Sigmoid colon (tissue), 7 donors: Measurements from ENCODE around the gene TWNK. TPM values are rescaled to one million over a fixed set of nuclear protein-coding genes. Genes with fewer than 3 reads are reported as not detected.

ENCODE experiments used
- DNase-seq: peaks from one replicate; pipeline ENCODE4 v3.0.0-alpha.2; 2019
- H3K27ac ChIP-seq, 4 donors: fragments of 200-600 bp; sonication (generic); one replicate each; pipeline ENCODE4 v1.5.1; 2016 to 2019; ENCODE audit warnings: mild to moderate bottlenecking in 1 of 4
- H3K27me3 ChIP-seq, 3 donors: fragments of 200-600 bp; sonication (generic); one replicate each; pipeline ENCODE4 v1.5.1; 2019; ENCODE audit warnings: mild to moderate bottlenecking in 1 of 3
- H3K36me3 ChIP-seq, 4 donors: fragments of 200-600 bp; sonication (generic); one replicate each; pipeline ENCODE4 v1.5.1; 2016 to 2019
- H3K4me1 ChIP-seq, 4 donors: fragments of 200-600 bp; sonication (generic); one replicate each; pipeline ENCODE4 v1.5.1; 2017 to 2019
- H3K4me3 ChIP-seq, 4 donors: fragments of 200-600 bp; sonication (generic); one replicate each; pipeline ENCODE4 v1.5.1; 2017 to 2019; ENCODE audit warnings: mild to moderate bottlenecking in 2 of 4, moderate library complexity in 1 of 4
- H3K9me3 ChIP-seq, 4 donors: fragments of 200-600 bp in 3 of 4; sonication (generic) in 3 of 4; one replicate each; pipeline versions ENCODE4 v1.5.1 to v1.6.1; 2013 to 2019
- CTCF ChIP-seq, 4 experiments: fragments of 450-650 bp in 3 of 4; fragments of 200-600 bp in 1 of 4; IDR thresholded peaks; one replicate each; pipeline ENCODE4 v1.5.1; 2016 to 2019; ENCODE audit warnings: antibody characterized with exemption in 4 of 4, mild to moderate bottlenecking in 3 of 4, moderate library complexity in 2 of 4
- EP300 ChIP-seq, 4 donors: sonication (generic); formaldehyde crosslinking; IDR thresholded peaks; one replicate each; pipeline ENCODE4 v1.6.1; 2017; ENCODE audit warnings: antibody characterized with exemption in 4 of 4
- POLR2A ChIP-seq, 2 donors: fragments of 450-650 bp; IDR thresholded peaks; one replicate each; pipeline ENCODE4 v1.6.1; 2016; ENCODE audit warnings: antibody characterized with exemption in 2 of 2, mild to moderate bottlenecking in 2 of 2, moderate library complexity in 2 of 2
- POLR2AphosphoS5 ChIP-seq, 4 donors: sonication (generic); formaldehyde crosslinking; IDR thresholded peaks; one replicate each; pipeline ENCODE4 v1.6.1; 2017; ENCODE audit warnings: antibody characterized with exemption in 4 of 4
- WGBS, 2 donors: extraction: QIAGEN DNeasy Blood & Tissue Kit; methylation state at CpG; one replicate each; pipeline ENCODE4 v1.1.7; 2013; 5-methylcytosine and 5-hydroxymethylcytosine counted together
- intact Hi-C: fragments of 100-400 bp; cut with DNase I; formaldehyde crosslinking; loops from one replicate; pipeline ENCODE4 v1.15.1; 2023
- polyA plus RNA-seq, 3 donors: library from polyadenylated mRNA; stranded (reverse); fragments of 200-250 nt; gene quantifications; one replicate each; pipeline ENCODE4 v1.2.3, GENCODE V29; 2013
- total RNA-seq, 4 donors: library from RNA; depleted of rRNA; stranded (reverse); fragments of >200 nt; gene quantifications; one replicate each; pipeline ENCODE4 v1.1.0, GENCODE V29; 2016
- donor health status: healthy with polysubstance abuse.
- donor health status: Bipolar disorder and iron deficiency.
- donor health status: healthy.

The TWNK gene
- total and polyA plus RNA-seq, 7 donors = 2.4 to 9.0 (median 3.9) TPM

GRCh38 chr10:101022967-101023705 lies 35.8 kb downstream of the TWNK start:
- Histone ChIP-seq H3K27me3 (peaks cover 0 to 11% (median 0%) of the 10 kb centered on the region in 3 donors), H3K4me1 (peaks cover 0 to 8% (median 6%) of the 10 kb centered on the region in 4 donors), H3K36me3 (no peaks in the 10 kb centered on the region), H3K4me3 (no peak overlapping the region), H3K27ac (no peak overlapping the region), H3K9me3 (no peaks in the 10 kb centered on the region)
- TF ChIP-seq POLR2AphosphoS5 (IDR thresholded peaks at IDR 0.05) (no peak), EP300 (IDR thresholded peaks at IDR 0.05) (no peak), CTCF (IDR thresholded peaks at IDR 0.05) (no peak), POLR2A (IDR thresholded peaks at IDR 0.05) (no peak)
- peak; percentile 56 for DNase-seq
- intact Hi-C loops = no loop called here
- WGBS, 2 donors = 92 to 94% methylated on average over 15 of the region's 15 CpGs

GRCh38 chr10:101027106-101027720 lies 39.9 kb downstream of the TWNK start:
- WGBS, 2 donors = 77 to 81% methylated on average over 10 of the region's 10 CpGs
- H3K4me3 ChIP-seq = no peak overlapping the region
- no peak for TF ChIP-seq CTCF (IDR thresholded peaks at IDR 0.05)
- TF ChIP-seq POLR2A (IDR thresholded peaks at IDR 0.05) = no peak
- TF ChIP-seq EP300 (IDR thresholded peaks at IDR 0.05) = no peak
- no peak for TF ChIP-seq POLR2AphosphoS5 (IDR thresholded peaks at IDR 0.05)
- H3K27ac ChIP-seq = no peak overlapping the region
- DNase-seq = no peak
- no peaks in the 10 kb centered on the region for H3K36me3 ChIP-seq
- intact Hi-C loops = no loop called here
- no peaks in the 10 kb centered on the region for H3K9me3 ChIP-seq
- peaks cover 0 to 10% (median 0%) of the 10 kb centered on the region in 3 donors for H3K27me3 ChIP-seq
- H3K4me1 ChIP-seq = peaks cover 0 to 15% (median 8%) of the 10 kb centered on the region in 4 donors

- Histone ChIP-seq H3K4me1 (peaks cover 0 to 28% (median 20%) of the 10 kb centered on the region in 4 donors), H3K9me3 (no peaks in the 10 kb centered on the region), H3K27ac (no peak overlapping the region), H3K27me3 (peaks cover 0 to 10% (median 0%) of the 10 kb centered on the region in 3 donors), H3K36me3 (no peaks in the 10 kb centered on the region), H3K4me3 (no peak overlapping the region)
- TF ChIP-seq CTCF (IDR thresholded peaks at IDR 0.05) (no peak), POLR2AphosphoS5 (IDR thresholded peaks at IDR 0.05) (no peak), POLR2A (IDR thresholded peaks at IDR 0.05) (no peak), EP300 (IDR thresholded peaks at IDR 0.05) (no peak)
- intact Hi-C loops = no loop called here
- peak; percentile 63 for DNase-seq
- WGBS, 2 donors = 62 to 65% methylated on average over 7 of the region's 7 CpGs
Measured at GRCh38 chr10:101028446-101029337, 41.3 kb downstream of the TWNK start.

- Histone ChIP-seq H3K36me3 (peaks cover 0 to 3% (median under 1%) of the 10 kb centered on the region in 4 donors), H3K4me3 (no peak overlapping the region), H3K27me3 (peaks cover 0 to 10% (median 0%) of the 10 kb centered on the region in 3 donors), H3K27ac (no peak overlapping the region), H3K9me3 (no peaks in the 10 kb centered on the region), H3K4me1 (peaks cover 0 to 28% (median 20%) of the 10 kb centered on the region in 4 donors)
- no peak for TF ChIP-seq EP300 (IDR thresholded peaks at IDR 0.05)
- TF ChIP-seq POLR2AphosphoS5 (IDR thresholded peaks at IDR 0.05) = no peak
- TF ChIP-seq POLR2A (IDR thresholded peaks at IDR 0.05) = no peak
- no peak for TF ChIP-seq CTCF (IDR thresholded peaks at IDR 0.05)
- intact Hi-C loops = loop anchor here (5.0 to 10.0 kb wide), 2 partner anchors 38 to 325 kb away; partner anchors contain the start of gene BTRC
- WGBS, 2 donors = 72 to 75% methylated on average over 27 of the region's 27 CpGs
- no peak for DNase-seq
Measured at GRCh38 chr10:101029520-101030295, 42.4 kb downstream of the TWNK start.
